COLO668 (cell line): ENCODE results near the gene GNG2.
"Not testable (repeated sequence)": the region's sequence is repeated elsewhere in the genome, so short reads cannot be mapped to it uniquely, and the experiment has no call there.

Source experiments
- DNase-seq: peaks from one replicate; lab custom pipeline; 2025; ENCODE audit not compliant: unreplicated experiment; lab: John Stamatoyannopoulos, UW

Gene GNG2

DNA sequence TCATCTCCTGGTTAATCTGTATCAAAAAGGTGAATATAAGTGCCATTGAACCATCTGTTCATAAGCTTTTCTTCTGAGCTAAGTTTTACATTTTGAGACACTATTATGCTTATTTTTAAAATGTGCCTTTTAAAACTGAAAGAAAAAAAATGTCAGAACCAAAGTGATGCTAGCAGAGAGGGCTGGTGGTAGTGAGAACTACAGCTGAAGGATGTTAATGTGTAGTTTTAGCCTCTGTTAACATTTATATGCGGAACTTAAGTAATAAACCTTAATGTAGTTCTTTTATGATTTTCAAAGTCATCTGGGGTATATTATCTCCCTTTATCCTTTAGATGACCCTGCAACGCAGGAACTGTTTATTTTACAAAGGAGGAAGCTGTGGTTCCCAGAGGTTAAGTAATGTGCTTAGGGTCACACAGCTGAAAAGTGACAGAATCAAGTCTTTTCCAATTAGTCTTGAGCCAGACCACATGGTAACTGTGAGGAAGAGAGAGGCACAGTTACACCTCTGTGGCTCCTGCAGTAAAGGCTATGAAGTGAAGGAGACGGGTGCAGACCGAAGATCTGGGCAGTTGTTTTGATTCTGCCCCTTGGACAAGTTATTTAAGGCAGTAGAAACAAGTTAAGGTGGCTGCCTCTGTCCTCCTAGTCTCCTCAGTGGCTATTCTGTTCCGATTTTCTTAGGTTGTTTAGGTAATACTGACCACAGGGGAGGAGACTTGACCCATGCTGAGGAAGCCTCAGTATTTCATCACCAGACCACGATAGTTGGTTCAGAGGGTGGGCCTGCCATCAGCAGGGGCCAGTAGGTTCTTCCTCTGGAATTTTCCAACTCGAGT lies 23.9 kb downstream of the GNG2 start:
- DNase-seq: no peak

- DNase-seq: no peak
These were observed 29.4 kb downstream of the GNG2 start for GRCh38 chr14:51889851-51890250.

GRCh38 chr14:51894250-51894649 lies 33.8 kb downstream of the GNG2 start:
- DNase-seq: no peak

DNA sequence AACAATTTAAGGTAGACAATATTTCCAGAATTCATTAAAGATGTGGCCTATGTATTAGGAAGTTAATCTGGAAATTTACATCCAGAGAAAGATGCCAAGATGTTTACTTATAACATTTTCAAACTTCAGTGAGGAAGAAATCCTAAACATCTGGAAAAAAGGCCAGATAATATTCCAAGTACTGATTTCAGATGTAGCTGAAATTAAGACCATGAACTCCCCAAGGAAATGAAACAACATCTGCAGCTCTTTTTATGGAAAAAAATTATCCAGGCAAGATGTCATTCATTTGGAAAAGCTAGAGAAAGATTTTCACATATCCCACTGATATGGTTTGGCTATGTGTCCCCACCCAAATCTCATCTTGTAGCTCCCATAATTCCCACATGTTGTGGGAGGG lies 35.0 kb downstream of the GNG2 start:
- no peak for DNase-seq

DNA sequence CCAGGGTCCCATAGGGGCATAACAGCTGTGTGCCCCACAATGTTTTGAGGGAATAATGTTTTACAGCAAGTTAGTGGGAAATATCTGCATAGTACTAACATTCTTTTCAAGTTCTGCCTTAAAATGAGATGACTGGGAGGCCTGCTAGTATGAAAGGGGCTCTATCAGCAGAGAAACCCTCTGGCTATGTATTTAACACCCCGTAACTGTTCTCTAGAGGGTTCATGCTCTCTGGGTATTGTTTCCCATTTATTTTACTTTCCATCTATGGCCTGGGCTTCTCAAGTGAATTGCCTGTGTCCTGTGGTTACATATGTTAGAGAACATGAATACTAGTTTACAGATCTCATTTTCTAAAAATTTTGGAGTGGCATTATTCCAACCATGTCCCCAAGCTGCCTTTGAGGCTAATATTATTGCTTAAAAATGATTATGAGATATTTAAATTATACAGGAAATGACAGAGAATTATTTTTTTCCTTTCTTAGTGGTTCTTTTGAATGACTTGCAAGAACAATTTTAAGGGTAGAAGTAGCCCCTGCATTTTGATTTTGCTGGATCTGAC lies 37.5 kb downstream of the GNG2 start:
- no peak for DNase-seq

- no peak for DNase-seq
These were observed 41.1 kb downstream of the GNG2 start for GRCh38 chr14:51901475-51902024.

DNA sequence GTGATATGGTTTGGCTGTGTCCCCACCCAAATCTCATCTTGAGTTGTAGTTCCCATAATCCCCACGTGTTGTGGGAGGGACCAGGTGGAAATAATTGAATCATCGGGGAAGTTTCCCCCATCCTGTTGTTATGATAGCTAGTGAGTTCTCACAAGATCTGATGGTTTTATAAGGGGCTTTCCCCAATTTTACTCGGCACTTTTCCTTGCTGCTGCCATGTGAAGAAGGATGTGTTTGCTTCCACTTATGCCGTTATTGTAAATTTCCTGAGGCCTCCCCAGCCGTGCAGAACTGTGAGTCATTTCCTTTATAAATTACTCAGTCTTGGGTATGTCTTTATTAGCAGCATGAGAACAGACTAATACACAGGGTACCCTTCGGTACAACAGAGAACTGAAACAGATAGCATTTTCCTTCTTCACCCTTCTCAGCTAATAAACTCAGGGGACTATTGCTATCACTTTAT lies 45.3 kb downstream of the GNG2 start:
- not testable (repeated sequence) for DNase-seq

- no peak for DNase-seq
These were observed 47.7 kb downstream of the GNG2 start for GRCh38 chr14:51908086-51908485.

GRCh38 chr14:51912112-51912786 lies 51.8 kb downstream of the GNG2 start:
- DNase-seq: no peak

DNA sequence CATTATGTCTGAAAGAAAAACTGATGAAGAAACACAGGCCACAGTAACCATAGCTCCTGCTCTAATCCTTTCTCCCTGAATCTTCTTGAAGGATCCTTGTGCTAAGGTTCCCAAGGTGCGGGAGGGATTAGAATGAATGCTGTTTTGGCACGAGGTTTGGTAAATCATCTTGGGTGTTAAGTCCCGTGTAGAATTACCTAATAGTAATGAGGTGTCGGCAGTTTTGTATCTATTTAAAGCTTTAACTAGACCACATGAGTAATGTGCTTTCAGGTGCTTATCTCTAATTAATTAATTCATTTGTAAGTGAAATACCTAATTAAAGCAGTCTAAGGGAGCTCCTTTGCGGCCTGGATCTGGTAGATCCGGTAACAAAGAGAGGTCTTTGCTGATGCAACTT lies 53.9 kb downstream of the GNG2 start:
- DNase-seq: no peak

GRCh38 chr14:51917193-51917592 lies 56.8 kb downstream of the GNG2 start:
- DNase-seq: no peak

GRCh38 chr14:51921026-51921425 lies 60.6 kb downstream of the GNG2 start:
- no peak for DNase-seq

DNA sequence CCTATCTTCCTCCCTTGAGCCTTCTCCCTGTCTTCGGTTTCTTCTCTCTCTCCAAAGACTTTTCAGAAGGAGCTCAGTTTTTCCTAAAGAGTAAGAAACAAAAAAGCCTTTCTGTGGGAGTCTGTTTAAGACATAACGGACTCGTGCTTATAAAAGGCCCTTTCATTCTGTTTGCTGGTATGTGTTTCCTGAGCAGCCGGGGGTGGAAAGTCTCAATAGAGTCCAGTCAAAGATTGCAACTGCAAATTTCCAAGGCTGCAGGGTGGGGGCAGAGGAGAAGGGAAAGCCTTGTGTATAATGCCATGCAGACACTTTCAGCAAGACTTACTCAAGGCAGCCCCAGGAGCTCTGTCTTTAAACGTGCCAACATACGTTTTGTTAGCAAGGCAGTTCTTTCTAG lies 62.2 kb downstream of the GNG2 start:
- DNase-seq: no peak

DNA sequence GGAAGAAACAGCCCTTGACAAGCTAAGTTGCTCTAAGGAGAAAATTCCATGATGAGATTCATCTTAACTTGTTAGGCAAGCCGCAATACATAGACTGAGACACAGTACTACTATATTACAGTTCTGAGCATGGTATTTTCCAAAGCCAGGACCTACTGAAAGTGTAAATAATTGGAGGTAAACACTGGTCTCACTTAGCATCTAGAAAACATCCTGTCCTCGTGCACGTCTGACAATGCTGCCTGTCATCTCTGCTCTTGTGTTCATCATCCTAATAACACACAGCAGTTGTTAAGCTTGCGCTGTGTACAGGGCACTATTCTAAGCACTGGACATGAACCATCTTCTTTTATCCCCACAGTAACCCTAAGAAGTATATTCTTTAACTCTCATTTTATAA lies 64.2 kb downstream of the GNG2 start:
- DNase-seq: no peak

DNA sequence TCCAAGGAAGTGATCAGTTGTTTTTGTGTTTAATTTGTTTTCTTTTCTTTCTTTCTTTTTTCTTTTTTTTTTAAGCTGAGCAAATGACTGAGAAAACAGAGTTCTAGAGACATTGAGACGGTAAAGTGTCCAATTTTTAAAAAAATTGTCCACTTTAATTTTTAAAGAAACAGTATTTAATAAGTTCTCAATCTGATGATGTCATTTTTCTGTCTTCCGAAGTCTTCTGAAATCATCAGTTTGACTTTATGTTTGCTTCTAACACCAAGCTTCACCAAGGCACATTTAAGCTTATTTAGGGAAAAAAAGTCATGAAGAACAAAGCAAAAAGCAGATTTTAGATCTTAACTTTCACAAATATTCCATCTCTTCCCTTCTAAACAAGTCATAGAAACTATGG lies 65.6 kb downstream of the GNG2 start:
- DNase-seq: no peak

DNA sequence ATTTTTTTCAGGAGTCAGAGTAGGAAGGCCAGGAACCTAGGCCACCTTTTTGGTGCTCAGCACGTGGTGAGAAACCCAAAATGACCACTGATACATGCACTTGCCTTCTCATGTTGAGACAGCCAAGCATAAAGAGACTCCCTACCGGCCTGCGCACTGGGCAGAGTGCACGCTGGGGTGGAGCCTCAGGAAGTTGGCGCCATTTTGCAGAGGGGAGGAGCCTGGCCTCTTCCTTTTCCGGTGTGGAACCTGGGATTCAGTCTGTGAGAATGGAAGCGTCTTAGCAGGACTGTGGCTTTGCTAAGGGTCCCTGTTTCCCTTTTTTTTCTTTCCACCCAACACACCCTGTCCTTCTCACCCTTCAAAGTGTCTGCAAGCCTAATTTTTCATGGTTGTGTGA lies 66.0 kb downstream of the GNG2 start:
- no peak for DNase-seq

- no peak for DNase-seq
These were observed 68.2 kb downstream of the GNG2 start for GRCh38 chr14:51928568-51928967.

- DNase-seq: no peak
These were observed 68.8 kb downstream of the GNG2 start for GRCh38 chr14:51929166-51929565.

DNA sequence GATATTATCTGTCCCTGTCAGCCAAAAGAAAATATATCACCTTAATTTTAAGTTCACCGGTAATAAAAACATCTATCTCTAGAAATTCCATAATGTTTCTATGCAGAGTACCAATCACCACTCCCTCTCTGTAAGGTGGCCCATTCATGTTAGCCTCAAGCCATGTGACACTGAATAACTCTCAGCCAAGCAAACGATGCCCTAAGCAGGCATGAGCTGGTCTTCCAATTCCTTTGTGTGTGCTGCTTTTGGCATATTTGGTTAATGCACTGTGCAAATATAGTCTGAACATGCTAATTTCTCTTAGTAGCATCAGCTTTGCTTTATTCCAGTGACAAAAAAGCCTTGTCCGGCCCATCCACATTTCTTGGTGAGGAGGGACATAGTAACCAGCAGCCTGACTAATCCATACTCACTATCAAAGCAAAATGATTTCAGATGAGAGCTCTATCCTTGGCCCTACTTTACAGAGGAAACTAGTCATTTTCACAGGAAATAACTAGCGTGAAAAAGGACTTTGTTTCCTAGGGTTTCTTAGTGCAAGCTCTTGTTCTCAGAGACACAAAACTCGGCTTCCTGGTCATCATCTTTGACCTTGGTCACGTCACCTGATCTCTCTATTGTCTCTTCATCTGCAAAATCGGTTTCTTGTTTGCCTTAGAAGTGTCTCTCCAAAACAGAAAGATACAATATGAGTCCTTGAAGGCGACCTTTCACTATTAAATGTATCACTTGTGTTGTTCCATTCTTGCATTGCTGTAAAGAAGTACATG lies 69.7 kb downstream of the GNG2 start:
- DNase-seq: peak; percentile 12

DNA sequence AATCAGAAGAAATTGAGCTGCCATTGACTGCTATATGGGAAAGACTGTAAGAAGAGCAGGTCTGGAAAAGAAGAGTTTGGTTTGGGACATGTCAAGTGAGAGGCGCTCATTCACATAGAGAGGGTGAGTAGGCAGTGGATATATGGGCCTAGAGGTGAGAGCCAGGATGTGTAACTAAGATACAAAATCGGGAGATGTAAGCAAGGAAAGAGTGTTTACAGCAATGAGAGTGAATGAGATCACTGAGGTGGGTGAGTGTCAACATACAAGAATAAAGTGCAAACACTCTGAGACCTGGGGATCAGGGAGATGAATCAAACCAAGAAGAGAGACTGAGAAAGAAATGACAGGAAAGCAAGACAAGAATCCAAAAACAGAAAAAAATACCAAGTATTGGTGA lies 70.9 kb downstream of the GNG2 start:
- no peak for DNase-seq

DNA sequence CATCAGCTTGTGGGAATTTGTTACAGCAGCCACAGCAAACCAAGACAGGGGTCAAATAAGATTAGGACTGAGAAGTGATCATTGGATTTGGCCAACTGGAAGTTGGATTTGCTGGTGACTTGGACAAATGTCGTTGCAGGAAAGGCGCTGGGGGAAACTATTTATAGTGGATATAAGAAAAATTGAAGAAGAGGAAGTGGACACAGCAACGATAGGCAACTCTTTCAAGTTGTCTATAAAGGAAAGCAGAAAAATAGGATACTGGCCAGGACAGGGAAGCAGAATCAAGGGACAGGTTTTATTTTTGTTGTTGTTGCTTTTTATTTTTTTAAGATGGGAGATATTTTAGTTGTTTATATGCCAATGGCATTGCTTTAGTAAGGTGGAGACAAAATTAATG lies 72.8 kb downstream of the GNG2 start:
- DNase-seq: no peak
